Osteoblast (primary cell): ENCODE results near the gene CIBAR2. TPM values are rescaled to one million over a fixed set of nuclear protein-coding genes. Genes with fewer than 3 reads are reported as not detected.

Experiments used
- DNase-seq: peaks from one replicate; pipeline ENCODE4 v3.0.0; 2011; ENCODE audit warnings: low spot score, mixed read lengths; ENCODE audit not compliant: insufficient read length; ENCODE audit errors: missing footprints
- H2AFZ ChIP-seq: 2 replicates; pipeline ENCODE4 v1.6.0; 2011; ENCODE audit warnings: mild to moderate bottlenecking, low read length
- H3K27ac ChIP-seq: 2 replicates; pipeline ENCODE4 v1.5.1; 2011; ENCODE audit warnings: mild to moderate bottlenecking, low read depth, low read length, moderate library complexity
- H3K27me3 ChIP-seq: 2 replicates; pipeline ENCODE4 v1.6.0; 2012; ENCODE audit warnings: mild to moderate bottlenecking, control low read depth, inconsistent platforms, low read length, moderate library complexity; ENCODE audit not compliant: insufficient read depth
- H3K36me3 ChIP-seq: 2 replicates; pipeline ENCODE4 v1.5.1; 2011; ENCODE audit warnings: mild to moderate bottlenecking, low read length, control low read depth, moderate library complexity; ENCODE audit not compliant: insufficient read depth
- H3K4me1 ChIP-seq: 2 replicates; pipeline ENCODE4 v1.5.1; 2011; ENCODE audit warnings: mild to moderate bottlenecking, low read length, control low read depth, moderate library complexity; ENCODE audit not compliant: insufficient read depth
- H3K4me2 ChIP-seq: 2 replicates; pipeline ENCODE4 v1.6.0; 2011; ENCODE audit warnings: mild to moderate bottlenecking, low read length; ENCODE audit not compliant: insufficient read depth
- H3K4me3 ChIP-seq: fragments of 200-600 bp; sonication (generic); 3 replicates; pipeline ENCODE4 v1.5.1; 2012; ENCODE audit warnings: mild to moderate bottlenecking, low read length, inconsistent platforms; ENCODE audit not compliant: insufficient read depth
- H3K79me2 ChIP-seq: 2 replicates; pipeline ENCODE4 v1.6.0; 2012; ENCODE audit warnings: mild to moderate bottlenecking, low read length, control low read depth, inconsistent platforms; ENCODE audit not compliant: insufficient read depth
- H3K9me3 ChIP-seq: 2 replicates; pipeline ENCODE4 v1.5.1; 2011; ENCODE audit warnings: low read depth, low read length, control low read depth
- H4K20me1 ChIP-seq: 2 replicates; pipeline ENCODE4 v1.6.0; 2012; ENCODE audit warnings: mild to moderate bottlenecking, low read length, control low read depth; ENCODE audit not compliant: insufficient read depth
- CTCF ChIP-seq: IDR thresholded peaks from 2 replicates; pipeline ENCODE4 v1.5.1; 2011; ENCODE audit warnings: mild to moderate bottlenecking, low read depth, low read length, moderate library complexity; ENCODE audit errors: extremely low read depth
- total RNA-seq: library from RNA; depleted of rRNA; stranded (reverse); fragments of >200 nt; gene quantifications from 2 replicates; pipeline ENCODE4 v1.2.3, GENCODE V29; 2012

CIBAR2 gene
- total RNA-seq, 1 donor = under 0.01 TPM

- H3K27ac ChIP-seq = no peak overlapping the region
- H3K27me3 ChIP-seq = no peaks in the 10 kb centered on the region
- peaks cover 28% of the 10 kb centered on the region for H3K4me1 ChIP-seq
- H3K36me3 ChIP-seq = no peaks in the 10 kb centered on the region
- no peak overlapping the region for H3K4me3 ChIP-seq
- no peaks in the 10 kb centered on the region for H4K20me1 ChIP-seq
- H3K79me2 ChIP-seq = no peaks in the 10 kb centered on the region
- H3K9me3 ChIP-seq = no peaks in the 10 kb centered on the region
- H2AFZ ChIP-seq = no peak overlapping the region
- TF ChIP-seq CTCF = no peak
- DNase-seq = peak; percentile 81
- H3K4me2 ChIP-seq = no peak overlapping the region
These were observed 20.4 kb upstream of the CIBAR2 start for GRCh38 chr16:85132456-85133289.

DNA sequence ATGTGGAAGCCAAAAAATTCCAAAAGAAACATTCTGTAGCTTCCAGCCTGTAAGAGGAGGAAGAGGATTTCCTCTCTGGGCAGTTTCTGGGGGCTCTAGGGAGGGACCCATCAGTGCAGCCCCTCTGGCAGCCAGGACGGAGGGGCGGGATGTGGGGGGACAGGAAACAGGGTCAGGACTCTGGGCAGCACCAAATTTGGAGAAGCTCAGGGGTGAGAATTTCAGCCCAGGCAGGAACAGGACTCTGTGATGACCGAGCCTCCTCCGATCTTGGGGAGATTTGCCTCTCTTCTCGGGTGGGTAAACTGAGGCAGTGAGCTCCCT is 18.4 kb upstream of the CIBAR2 start:
- TF ChIP-seq CTCF = no peak
- H3K27ac ChIP-seq = peak overlapping the region; percentile 45

GRCh38 chr16:85129876-85130704 is 17.8 kb upstream of the CIBAR2 start:
- Histone ChIP-seq H2AFZ (peak overlapping the region; percentile 56), H3K4me1 (peaks cover 24% of the 10 kb centered on the region), H3K4me3 (no peak overlapping the region), H3K27me3 (no peaks in the 10 kb centered on the region), H4K20me1 (no peaks in the 10 kb centered on the region), H3K27ac (peak overlapping the region; percentile 45), H3K9me3 (no peaks in the 10 kb centered on the region), H3K4me2 (no peak overlapping the region), H3K79me2 (no peaks in the 10 kb centered on the region), H3K36me3 (no peaks in the 10 kb centered on the region)
- no peak for TF ChIP-seq CTCF
- DNase-seq = peak; percentile 78

More for the DNA sequence above, 18.4 kb upstream of the CIBAR2 start:
- no peak for DNase-seq
- H3K4me2 ChIP-seq = no peak overlapping the region
- H2AFZ ChIP-seq = peak overlapping the region; percentile 56
- H3K4me1 ChIP-seq = peaks cover 24% of the 10 kb centered on the region
- H3K4me3 ChIP-seq = no peak overlapping the region
- no peaks in the 10 kb centered on the region for H4K20me1 ChIP-seq
- no peaks in the 10 kb centered on the region for H3K79me2 ChIP-seq
- no peaks in the 10 kb centered on the region for H3K9me3 ChIP-seq
- H3K36me3 ChIP-seq = no peaks in the 10 kb centered on the region
- no peaks in the 10 kb centered on the region for H3K27me3 ChIP-seq
